GM19328 (cell line): Measurements from ENCODE around the gene ECE1.

Experiments used
- ATAC-seq: cut with Tn5 transposase; IDR thresholded peaks from one replicate; pipeline ENCODE4 v1.9.1; 2021; ENCODE audit warnings: mild to moderate bottlenecking, moderate library complexity; ENCODE audit not compliant: unreplicated experiment

The ECE1 gene

DNA sequence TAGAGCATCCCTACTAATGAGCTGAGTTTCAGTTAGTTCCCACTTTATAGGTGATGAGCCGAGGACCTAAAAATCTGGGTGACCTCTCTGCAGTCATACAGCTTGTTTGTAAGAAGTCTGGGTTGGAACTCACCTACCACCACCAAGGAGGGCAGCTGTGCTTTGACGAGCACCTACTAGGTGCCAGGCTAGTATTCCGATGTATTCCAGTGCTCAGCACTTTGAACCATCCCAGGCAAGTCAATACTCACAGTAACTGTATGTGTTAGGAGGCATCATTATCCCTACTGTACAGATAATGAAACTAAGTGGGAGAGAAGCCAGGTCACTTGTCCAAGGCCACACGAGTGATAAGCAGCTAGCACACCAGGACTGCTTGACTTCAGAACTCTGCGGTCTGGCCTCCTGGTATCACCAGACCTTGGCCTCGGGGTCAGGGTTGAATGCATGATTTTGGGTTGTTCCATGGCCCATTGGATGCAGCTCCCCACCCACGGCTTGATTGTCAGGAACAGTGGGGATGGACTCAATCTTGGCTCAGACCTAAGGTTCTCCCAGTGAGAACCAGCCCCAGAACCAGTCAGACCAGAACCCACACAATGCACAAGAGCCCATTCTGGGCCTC lies 20.7 kb downstream of the ECE1 start:
- ATAC-seq = no peak

DNA sequence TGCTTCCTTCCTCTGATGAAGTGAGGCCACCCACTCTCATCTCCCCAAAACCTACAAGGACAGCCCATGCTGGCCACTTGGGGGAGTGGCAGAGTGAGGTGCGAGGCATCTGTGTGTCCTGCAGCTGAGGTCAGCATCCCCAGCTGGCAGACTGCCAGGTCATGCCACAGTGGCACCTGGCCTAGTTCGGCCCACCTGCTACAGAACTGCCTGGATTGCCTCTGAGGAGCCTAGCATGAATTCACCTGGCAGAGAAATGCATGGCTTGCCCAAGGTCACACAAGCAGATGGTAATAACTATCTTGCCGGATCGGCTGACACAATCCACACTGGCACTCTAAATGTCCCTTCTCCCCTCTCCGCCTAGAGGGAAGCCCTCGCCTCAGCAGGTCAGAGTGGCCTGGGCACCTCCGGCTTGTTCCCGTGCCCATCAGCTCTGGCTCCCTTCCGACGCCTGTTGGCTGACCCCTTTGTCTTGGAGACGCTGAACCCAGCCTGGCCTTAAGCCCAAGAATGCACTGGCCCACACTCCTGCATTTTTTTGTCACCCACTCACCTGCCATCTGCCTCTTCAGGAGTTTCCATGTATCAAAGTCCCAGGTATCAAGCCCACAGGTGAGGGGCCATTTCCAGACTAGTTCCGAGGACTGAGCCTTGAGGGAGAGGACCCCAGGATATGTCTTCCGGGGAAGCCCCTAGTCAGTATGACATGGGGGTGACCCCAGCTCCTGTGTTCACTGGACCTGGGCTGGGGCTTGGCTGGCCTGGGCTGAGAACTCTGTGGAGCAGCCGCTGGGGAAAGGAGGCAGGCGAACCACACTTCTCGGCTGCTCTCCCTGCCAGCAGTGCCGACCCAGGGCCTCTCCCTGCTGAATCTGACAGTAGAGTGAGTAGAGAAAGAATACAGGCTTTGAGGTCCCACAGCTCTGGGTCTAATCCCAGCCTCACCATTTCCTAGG lies 21.7 kb downstream of the ECE1 start:
- no peak for ATAC-seq

DNA sequence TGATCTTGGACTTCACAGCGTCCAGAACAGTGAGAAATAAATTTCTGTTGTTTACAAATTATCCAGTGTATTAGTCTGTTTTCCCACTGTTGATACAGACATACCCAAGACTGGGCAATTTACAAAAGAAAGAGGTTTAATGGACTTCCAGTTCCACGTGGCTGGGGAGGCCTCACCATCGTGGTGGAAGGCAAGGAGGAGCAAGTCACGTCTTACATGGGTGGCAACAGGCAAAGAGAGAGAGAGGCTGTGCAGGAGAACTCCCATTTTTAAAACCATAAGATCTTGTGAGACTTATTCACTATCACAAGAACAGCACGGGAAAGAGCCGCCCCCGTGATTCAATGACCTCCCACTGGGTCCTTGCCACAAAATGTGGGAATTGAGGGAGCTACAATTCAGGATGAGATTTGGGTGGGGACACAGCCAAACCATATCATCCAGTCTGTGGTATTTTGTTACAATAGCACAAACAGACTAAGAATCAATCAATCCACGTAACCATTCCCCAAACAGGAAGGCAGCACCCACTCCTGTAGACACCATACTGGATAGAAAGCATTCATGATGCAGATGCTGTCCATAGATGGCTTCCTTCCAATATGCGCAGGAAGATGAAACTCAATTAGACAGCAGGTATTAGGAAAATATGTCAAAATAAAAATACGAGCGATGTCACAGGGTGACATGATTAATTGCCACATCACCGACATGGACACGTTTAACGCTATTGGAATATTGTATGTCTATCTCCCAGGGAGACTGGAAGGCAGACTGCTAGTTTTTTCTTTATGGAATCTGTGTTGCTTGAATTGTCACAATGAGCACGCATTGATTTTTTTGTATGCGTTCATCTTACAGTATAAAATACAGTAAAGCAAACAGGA lies 22.8 kb downstream of the ECE1 start:
- no peak for ATAC-seq

DNA sequence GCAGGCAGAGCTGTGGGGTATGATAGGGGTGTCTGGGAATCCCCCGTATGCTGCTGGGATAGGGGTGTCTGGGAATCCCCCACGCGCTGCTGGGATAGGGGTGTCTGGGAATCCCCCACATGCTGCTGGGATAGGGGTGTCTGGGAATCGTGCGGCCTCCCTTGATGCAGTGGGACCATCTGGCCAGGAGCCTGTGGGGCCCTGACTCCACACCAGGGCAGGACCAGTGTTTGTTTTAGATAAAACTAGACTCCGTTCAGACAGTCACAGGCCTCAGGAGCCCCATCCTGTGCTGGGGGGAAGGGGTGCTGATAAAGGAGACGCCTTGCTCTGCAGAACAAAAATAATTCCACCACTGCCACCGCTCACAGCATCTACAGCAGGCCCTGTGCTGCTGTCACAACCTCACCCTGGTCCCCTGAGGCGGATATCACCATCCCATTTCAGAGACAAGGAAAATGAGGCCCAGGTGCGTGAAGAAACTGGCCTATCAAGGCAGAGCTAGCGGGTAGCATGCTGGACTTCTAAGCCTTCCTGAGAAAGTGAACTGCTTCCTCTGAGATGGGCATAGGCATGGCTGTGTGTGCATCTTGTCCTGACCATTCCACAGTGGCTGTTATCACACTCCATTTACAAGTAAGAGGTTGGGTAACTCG lies 24.0 kb downstream of the ECE1 start:
- ATAC-seq = no peak

DNA sequence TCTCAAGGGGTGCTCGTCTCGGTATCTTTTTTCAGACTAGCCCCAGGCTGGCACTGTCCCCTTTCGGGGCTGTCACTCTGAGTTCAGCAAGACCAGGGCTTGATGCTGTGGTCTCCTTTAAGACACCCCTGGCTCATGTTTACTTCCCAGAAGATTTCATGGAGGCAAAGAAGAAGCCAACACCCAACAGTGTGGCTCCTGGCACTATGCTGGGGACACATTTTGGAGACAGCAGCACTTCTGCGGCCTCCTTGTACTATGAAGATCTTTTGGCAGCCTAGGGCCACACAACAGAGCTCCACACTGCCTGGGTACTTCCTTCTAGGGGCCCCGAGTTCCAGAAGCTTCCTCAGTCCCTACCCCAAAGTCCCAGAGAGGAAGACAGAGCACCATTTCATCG lies 24.6 kb downstream of the ECE1 start:
- ATAC-seq = no peak

DNA sequence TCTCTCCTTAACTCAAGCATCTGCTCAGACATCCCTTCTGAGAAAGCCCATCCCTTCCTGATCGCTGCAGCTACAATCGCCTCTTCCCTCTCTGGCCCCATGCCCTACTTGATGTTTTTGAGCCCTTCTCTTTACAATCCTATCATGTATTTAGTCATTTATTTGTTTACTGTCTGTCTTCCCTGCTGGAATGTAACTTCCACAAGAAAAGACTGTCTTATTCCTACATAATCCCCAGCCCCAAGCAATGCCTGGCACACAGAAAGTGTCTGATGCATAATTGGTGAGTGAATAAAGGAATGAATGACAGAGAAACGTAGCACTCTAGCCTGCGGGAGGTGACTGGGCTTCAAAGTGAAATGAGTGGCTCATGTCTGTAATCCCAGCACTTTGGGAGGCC lies 25.4 kb downstream of the ECE1 start:
- no peak for ATAC-seq

DNA sequence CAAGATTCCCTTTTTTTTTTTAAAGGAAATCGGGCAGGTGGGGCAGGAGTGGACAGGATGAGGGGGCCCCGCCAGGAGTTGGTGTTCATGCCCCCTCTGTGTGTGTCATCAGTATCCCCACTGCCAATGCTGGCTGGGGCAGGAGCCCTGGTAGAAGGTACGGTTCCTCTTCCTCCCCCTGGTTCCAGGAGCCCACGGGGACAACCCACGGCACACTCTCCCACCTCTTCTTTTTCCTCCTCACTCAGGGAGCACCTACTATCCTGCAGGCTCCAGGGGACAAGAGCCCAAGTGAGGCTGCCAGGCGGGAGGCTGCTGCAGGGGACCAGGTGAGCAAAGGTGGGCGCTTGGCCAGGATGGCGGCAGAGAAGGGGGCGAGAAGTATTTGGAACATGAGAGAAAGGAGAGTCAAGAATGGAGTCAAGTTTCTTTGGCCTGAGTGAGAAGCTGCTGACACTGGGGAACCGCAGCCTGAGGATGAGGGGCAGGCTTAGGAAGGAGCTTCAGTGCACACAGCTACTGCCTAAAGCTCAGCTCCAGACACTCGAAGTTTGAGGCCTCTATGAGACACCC lies 26.5 kb downstream of the ECE1 start:
- no peak for ATAC-seq

DNA sequence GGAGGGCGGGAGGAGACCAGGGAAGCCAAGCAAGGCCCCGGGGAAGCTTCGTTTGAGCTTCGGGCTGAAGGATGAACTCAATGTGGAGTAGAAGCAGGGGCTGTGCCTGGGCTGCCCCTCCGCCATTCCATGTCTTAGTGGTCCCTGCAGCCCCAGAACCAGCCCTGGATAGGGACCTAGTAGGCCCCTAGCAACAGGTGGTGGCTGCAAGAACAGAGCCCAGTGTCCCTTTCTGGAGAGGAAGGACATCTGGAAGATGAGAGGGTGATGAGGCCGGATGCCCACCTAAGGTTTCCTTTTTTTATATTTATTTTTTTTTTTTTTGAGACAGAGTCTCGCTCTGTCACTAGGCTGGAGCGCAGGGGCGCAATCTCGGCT lies 27.2 kb downstream of the ECE1 start:
- no peak for ATAC-seq

DNA sequence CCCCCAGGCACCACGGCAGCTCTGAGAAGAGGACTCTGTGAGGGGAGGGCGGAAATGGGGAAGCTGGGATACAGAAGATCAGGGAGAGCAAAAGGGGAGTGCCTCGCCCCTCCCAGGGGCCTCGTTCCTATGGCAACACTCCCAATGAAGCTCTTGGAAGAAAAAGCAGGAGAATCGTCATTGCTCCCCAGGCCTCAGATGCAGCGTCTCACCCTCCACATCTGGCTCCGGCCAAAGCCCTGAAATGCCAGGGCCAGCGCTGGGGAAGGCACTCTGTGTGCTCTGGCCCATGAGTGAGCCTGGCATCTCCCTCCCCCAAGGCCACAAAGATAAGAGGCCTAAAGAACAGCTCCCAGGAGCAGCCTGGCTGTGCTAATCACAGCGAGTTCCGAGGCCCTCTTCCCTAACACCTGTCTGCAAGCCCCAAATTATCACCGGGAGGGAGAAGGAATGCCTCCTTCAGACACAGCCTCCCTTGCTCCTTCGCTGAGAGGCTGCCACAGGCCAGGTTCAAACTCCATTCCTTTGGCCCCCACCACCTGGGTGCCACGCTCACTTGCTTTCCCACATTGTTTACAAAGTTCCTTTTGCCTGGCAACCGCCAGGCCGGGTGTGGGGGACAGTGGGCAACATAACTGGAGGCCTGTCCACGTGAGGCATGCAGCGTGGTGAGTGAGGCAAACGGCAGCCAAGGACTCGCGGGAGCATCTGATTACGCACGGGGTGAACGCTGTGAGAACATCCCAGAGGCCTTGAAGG lies 27.8 kb downstream of the ECE1 start:
- ATAC-seq = no peak

DNA sequence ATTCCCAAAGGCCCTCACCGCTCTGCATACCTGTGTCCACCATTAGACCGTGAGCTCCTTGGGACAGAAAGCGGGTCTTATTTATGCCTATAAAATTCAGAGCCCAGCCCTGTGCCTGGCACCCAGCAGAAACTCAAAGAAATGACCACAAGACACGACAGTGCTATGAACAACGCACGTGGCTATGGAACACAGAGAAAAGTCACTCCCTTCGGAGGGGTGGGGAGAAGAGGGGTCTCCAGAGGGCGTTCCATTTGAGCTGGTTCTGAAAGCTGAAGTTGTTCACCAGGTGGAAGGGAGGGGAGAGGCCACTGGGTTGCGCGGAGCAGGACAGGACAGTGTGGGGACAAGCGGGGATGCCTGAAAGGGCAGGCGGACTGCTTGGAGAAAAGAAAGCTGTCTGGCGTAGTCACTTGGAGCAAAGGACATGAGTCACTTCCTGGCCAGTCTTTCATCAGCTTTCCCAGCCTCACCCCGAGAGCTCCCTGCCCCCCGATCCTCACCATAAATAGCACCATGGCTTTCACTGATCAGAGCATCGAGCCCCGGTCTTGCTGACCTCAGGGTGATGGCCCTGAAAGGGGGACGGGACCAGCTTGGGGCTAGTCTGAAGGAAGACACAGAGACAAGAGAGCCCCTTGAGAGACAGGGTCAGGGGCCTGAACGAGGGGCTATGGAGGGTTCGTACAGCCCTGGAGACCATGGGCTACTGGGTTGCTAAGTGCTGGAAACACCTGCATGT lies 28.5 kb downstream of the ECE1 start:
- ATAC-seq = no peak

DNA sequence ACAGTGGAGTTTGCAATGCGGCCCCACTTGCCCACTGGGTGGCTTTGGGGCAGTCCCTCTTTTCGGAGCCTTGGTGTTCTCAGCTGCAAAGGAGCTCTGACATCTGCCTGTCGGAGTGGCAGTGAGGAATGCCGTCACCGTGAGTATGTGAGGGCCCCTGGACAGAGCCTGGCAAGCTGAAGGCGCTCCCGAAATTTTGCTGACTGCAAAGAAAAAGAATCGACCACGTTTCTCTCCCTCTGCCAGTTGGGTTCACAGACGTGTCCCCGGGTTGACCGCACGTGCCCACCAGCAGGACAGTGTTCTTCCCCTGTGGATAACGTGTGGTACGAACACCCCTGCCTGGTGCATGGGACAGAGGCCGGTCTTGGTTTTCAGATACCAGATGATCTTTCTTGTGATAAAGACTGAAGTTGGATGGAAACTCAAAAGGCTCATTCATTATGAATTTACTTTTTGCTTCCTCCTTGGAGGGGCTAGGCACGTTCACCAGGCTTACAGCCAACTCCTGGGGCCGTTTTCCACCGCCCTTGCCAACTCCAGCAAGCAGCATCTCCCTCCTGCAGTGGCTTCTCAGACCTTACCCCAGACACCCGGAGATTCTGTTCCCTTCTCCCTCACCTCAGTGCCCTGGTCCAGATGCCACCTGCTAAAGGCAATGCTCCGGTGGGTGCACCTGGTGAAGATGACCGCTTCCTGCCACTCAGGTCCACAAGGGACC lies 29.7 kb downstream of the ECE1 start:
- no peak for ATAC-seq

DNA sequence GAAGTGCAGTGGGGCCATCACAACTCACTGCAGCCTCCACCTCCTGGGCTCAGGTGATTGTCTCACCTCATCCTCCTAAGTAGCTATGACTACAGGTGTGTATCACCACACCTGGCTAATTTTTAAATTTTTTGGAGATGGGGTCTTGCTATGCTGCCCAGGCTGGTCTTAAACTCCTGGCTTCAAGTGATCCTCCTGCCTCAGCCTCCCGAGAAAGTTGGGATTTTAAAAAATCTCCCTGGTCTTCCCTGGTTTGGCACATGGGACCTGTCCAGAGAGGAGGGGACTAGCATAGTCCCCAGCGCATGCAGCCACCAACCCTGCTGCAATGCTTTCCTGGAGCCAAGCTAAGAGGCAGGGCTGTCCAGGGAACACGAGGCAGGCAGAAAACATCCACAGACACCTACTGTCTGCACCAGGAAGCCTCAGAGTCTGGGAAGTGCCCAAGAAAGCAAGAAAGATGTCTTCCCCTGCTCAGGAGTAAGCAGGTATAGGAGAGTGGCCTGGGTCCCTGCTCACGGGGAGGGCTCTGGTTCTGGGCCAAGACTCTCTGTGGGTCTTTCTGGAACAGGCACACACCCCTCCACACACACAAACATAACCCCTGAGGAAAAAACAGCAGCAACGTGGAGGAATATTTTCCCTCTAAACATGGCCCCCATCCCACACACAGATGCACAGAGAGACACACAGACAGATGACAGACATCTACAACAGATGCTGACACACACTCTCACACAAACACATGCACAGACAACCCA lies 30.8 kb downstream of the ECE1 start:
- no peak for ATAC-seq

DNA sequence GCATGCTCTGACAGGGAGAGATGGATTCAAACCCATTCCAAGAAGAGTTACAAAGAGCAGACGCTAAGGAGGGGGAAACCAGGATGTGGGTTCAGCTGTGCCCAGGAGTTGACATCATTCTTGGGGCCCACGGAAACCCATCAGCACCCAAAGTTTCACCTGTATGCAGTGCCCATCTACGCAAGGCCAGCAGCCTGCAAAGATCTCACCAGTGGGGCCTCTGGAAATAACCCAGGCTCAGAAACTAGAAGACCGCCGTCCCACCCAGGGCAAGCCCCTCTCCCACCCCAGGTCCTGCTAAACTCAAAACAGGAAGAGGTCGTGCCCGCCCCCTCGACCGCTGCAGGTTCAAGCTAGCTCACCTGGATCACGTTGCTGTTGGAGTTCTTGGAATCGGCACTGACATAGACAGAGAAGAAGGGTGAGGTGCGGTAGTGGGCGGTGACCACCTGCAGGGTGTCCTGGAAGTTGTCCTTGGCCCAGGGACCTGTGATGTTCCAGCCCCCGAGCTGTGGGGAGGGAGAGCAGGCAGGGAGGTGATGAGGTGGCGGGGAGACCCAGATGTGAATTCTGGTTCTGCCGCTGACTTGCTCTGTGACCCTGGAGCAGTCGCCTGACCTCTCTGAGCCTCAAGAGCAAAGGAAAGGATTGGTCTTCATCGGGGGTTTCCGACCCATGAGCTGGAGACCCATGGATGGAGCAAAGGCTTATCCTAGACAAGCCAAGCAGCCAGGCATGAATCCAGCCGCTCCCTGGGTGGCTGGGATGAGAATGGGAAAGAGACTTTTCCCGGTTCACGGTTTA lies 31.7 kb downstream of the ECE1 start:
- ATAC-seq = no peak

DNA sequence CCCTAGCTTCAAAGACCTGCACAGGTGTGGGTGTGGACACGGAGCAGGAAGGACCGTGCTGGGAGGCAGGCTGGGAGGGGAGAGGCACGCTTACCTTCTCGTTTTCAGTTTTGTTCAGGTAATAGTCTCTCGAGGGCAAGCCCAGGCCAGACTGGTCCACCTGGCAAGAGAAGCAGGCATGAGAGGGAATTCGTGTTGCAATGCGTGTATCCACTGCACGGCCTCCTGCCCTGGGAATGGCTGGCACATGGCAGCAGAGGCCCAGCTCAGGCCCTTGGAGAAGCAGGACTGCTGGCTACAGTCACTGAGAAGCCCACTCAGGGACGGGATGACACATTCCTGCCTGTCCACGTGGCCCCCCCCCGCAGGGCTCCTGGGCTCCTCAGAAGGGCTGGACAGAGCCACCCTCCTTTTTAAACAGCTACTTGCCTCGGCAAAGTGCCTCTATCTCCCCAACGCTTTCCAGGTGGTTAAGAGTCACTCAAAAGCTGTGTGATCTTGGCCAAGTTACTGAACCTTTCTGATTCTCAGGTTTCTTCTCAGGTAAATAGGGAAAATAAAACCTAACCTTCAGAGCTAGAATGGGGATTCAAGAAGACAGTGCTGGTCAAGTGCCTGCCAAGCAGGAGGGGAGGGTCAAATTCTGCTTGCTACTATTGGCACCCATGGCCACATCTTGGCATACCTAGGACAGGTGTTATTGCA lies 32.7 kb downstream of the ECE1 start:
- ATAC-seq = no peak

DNA sequence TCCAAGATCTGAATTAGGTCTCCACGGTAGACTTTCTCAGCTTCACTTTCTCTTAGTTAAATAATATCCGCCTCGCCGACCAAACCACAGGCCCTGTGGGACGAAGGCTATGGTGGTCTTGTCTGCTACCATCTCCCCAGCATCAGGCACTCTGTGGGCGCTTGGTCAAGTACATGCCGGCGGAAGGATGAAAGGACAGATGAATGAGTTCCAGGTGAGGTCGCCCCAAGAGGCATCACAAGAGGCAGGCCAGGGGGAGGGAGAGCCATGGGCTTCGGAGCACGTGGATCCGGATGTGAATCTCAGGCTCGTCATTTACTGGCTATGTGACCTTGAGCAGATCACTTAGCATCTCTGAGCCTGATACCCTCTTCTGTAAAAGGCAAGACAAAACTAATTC lies 33.5 kb downstream of the ECE1 start:
- ATAC-seq = no peak

DNA sequence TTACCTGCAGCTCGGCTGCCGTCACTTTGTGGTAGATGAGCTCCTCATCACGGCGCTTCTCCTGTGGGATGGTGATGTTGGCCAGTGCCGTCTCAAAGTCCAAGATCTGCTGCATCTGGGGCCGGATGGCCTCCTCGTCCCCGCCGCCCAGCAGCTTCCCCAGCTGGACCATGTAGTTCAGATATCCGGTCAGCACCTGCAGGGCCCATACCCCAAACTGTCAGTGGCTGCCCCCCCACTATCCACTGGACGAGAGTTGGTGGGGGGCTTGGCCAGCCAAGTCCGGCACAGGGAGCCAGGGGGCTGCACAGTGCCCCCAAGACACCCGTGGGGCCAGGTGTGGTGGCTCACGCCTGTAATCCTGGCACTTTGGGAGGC lies 34.3 kb downstream of the ECE1 start:
- no peak for ATAC-seq
